GM12801 (cell line): ENCODE results near the gene DCST1.

Experiments used
- TF ChIP-seq, protein P1 (sequence below): IDR thresholded peaks from one replicate; pipeline ENCODE4 v1.5.1; 2011; ENCODE audit warnings: control low read depth; ENCODE audit not compliant: insufficient read length; ENCODE audit errors: extremely low read depth

The DCST1 gene, protein sequence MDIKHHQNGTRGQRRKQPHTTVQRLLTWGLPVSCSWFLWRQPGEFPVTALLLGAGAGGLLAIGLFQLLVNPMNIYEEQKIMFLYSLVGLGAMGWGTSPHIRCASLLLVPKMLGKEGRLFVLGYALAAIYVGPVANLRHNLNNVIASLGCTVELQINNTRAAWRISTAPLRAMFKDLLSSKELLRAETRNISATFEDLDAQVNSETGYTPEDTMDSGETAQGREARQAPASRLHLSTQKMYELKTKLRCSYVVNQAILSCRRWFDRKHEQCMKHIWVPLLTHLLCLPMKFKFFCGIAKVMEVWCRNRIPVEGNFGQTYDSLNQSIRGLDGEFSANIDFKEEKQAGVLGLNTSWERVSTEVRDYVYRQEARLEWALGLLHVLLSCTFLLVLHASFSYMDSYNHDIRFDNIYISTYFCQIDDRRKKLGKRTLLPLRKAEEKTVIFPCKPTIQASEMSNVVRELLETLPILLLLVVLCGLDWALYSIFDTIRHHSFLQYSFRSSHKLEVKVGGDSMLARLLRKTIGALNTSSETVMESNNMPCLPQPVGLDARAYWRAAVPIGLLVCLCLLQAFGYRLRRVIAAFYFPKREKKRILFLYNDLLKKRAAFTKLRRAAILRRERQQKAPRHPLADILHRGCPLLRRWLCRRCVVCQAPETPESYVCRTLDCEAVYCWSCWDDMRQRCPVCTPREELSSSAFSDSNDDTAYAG

GRCh38 chr1:155033524-155033923, at the start of gene DCST1, which contains the start of gene DCST2:
Gene DCST1, plus strand, starts transcription at chr1:155033824. Its CDS starts 213 bp downstream, at chr1:155034037.
Gene DCST2, minus strand, starts transcription at chr1:155033781. Its CDS starts 80 bp downstream, at chr1:155033701.
- TF ChIP-seq, protein P1, sequence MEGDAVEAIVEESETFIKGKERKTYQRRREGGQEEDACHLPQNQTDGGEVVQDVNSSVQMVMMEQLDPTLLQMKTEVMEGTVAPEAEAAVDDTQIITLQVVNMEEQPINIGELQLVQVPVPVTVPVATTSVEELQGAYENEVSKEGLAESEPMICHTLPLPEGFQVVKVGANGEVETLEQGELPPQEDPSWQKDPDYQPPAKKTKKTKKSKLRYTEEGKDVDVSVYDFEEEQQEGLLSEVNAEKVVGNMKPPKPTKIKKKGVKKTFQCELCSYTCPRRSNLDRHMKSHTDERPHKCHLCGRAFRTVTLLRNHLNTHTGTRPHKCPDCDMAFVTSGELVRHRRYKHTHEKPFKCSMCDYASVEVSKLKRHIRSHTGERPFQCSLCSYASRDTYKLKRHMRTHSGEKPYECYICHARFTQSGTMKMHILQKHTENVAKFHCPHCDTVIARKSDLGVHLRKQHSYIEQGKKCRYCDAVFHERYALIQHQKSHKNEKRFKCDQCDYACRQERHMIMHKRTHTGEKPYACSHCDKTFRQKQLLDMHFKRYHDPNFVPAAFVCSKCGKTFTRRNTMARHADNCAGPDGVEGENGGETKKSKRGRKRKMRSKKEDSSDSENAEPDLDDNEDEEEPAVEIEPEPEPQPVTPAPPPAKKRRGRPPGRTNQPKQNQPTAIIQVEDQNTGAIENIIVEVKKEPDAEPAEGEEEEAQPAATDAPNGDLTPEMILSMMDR: no peak

GRCh38 chr1:154987326-154987725, 46.3 kb upstream of the DCST1 start:
- TF ChIP-seq, protein P1: no peak

- TF ChIP-seq, protein P1: no peak
These were observed 45.3 kb upstream of the DCST1 start for GRCh38 chr1:154988058-154988954.

DNA sequence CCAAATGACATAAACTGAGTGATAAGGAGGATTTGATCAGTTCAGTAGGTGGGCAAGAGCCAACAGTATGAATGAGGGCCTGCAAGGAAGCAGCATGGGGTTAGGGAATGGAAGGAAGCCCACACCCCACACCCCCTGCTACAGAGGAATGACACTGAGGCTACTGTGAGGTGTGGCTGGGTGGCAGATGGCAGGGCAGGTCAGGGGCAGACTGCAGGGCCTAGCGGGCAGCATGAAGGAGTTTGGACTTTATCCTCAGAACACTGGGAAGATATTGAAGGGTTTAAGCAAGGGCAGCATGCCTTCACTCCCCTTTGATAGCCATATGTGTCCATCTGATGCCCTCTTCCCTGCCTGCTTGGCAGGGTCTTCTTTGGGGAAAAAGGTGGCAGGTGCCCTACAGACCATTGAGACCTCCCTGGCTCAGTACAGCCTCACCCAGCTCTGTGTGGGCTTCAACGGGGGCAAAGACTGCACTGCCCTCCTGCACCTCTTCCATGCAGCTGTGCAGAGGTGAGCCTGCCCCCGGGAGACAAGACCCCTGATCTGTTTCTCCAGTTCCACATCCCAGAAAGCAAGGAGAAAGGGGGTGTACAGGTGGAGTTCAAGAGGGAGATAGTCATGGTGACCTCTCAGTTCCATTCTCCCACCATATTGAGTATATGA, 44.3 kb upstream of the DCST1 start:
- TF ChIP-seq, protein P1: no peak

GRCh38 chr1:154990276-154990675, 43.3 kb upstream of the DCST1 start:
- TF ChIP-seq, protein P1: no peak

- TF ChIP-seq, protein P1: no peak
These were observed 40.7 kb upstream of the DCST1 start for GRCh38 chr1:154992721-154993571.
